ENCODE data around the gene ADGRG1. TPM values are rescaled to one million over a fixed set of nuclear protein-coding genes. Genes with fewer than 3 reads are reported as not detected.

ADGRG1 gene
- total and polyA plus RNA-seq, 8 donors: 36.4 to 102 (median 79.1) TPM

GRCh38 chr16:57663436-57663835 is 35.0 kb downstream of the ADGRG1 start:
- WGBS, 2 donors: 87 to 91% methylated on average over 21 of the region's 21 CpGs
- no peaks in the 10 kb centered on the region for H3K4me1 ChIP-seq
- no peaks in the 10 kb centered on the region for H3K27me3 ChIP-seq
- no peak overlapping the region for H3K4me3 ChIP-seq
- DNase-seq: peak in 1 of 6 donors; percentile 65
- peaks cover 0 to 43% (median 16%) of the 10 kb centered on the region in 3 donors for H3K36me3 ChIP-seq
- ATAC-seq: no peak
- H3K9me3 ChIP-seq: no peaks in the 10 kb centered on the region
- intact Hi-C loops (cut with DNase I): no loop called here
- no peak for FAIRE-seq
- no peak for TF ChIP-seq CTCF (IDR thresholded peaks at IDR 0.05)
- H3K27ac ChIP-seq: no peak overlapping the region

- TF ChIP-seq CTCF (IDR thresholded peaks at IDR 0.05): no peak
- H3K4me3 ChIP-seq: no peak overlapping the region
- no peaks in the 10 kb centered on the region for H3K27me3 ChIP-seq
- intact Hi-C loops (cut with DNase I): no loop called here
- ATAC-seq (no peak), FAIRE-seq (no peak), DNase-seq (peak in 1 of 6 donors; percentile 55)
- no peaks in the 10 kb centered on the region for H3K4me1 ChIP-seq
- H3K27ac ChIP-seq: no peak overlapping the region
- H3K36me3 ChIP-seq: peaks cover 0 to 42% (median 13%) of the 10 kb centered on the region in 3 donors
- H3K9me3 ChIP-seq: no peaks in the 10 kb centered on the region
- WGBS, 2 donors: 91 to 94% methylated on average over 15 of the region's 15 CpGs
These were observed 35.7 kb downstream of the ADGRG1 start for GRCh38 chr16:57663917-57664661.

- Histone ChIP-seq H3K36me3 (peaks cover 0 to 41% (median 13%) of the 10 kb centered on the region in 3 donors), H3K27ac (no peak overlapping the region), H3K4me1 (no peaks in the 10 kb centered on the region), H3K27me3 (no peaks in the 10 kb centered on the region), H3K4me3 (no peak overlapping the region), H3K9me3 (no peaks in the 10 kb centered on the region)
- intact Hi-C loops (cut with DNase I): no loop called here
- ATAC-seq (no peak), DNase-seq (no peak), FAIRE-seq (no peak)
- WGBS, 2 donors: 88% methylated on average over 6 of the region's 6 CpGs
- no peak for TF ChIP-seq CTCF (IDR thresholded peaks at IDR 0.05)
These were observed 36.2 kb downstream of the ADGRG1 start for GRCh38 chr16:57664662-57665025.

- H3K27ac ChIP-seq: no peak overlapping the region
- ATAC-seq (no peak), FAIRE-seq (no peak), DNase-seq (no peak)
- no peak overlapping the region for H3K4me3 ChIP-seq
- H3K4me1 ChIP-seq: no peaks in the 10 kb centered on the region
- no peaks in the 10 kb centered on the region for H3K9me3 ChIP-seq
- no peaks in the 10 kb centered on the region for H3K27me3 ChIP-seq
- WGBS, 2 donors: 59 to 84% methylated on average over 3 to 4 of the region's 4 CpGs
- intact Hi-C loops (cut with DNase I): no loop called here
- peaks cover 0 to 32% (median 13%) of the 10 kb centered on the region in 3 donors for H3K36me3 ChIP-seq
- TF ChIP-seq CTCF (IDR thresholded peaks at IDR 0.05): no peak
These were observed 37.1 kb downstream of the ADGRG1 start for GRCh38 chr16:57665541-57665940.

- WGBS, 2 donors: 79 to 86% methylated on average over 11 of the region's 11 CpGs
- Histone ChIP-seq H3K36me3 (peaks cover 0 to 29% (median 12%) of the 10 kb centered on the region in 3 donors), H3K4me1 (no peaks in the 10 kb centered on the region), H3K27ac (no peak overlapping the region), H3K27me3 (no peaks in the 10 kb centered on the region), H3K9me3 (no peaks in the 10 kb centered on the region), H3K4me3 (no peak overlapping the region)
- intact Hi-C loops (cut with DNase I): no loop called here
- DNase-seq (peak in 1 of 6 donors; percentile 58), ATAC-seq (peak in 2 of 4 donors; percentile 4 to 9), FAIRE-seq (no peak)
- TF ChIP-seq CTCF (IDR thresholded peaks at IDR 0.05): no peak
These were observed 38.1 kb downstream of the ADGRG1 start for GRCh38 chr16:57666353-57667047.
